Liver (tissue), 3 donors: Measurements from ENCODE around the gene PARP12.

Source experiments
- ATF3 ChIP-seq: IDR thresholded peaks from 2 replicates; pipeline ENCODE4 v1.6.1; 2016; ENCODE audit warnings: antibody characterized with exemption
- CTCF ChIP-seq: fragments of 150-350 bp; IDR thresholded peaks from 2 replicates; pipeline ENCODE4 v1.5.1; 2017; ENCODE audit warnings: improper control_type of control experiment, low read depth, low read length; ENCODE audit not compliant: missing input control
- EGR1 ChIP-seq, 2 donors: IDR thresholded peaks; 2 replicates each; pipeline ENCODE4 v1.6.1; 2016 to 2018; ENCODE audit warnings: antibody characterized with exemption in 2 of 2, low read depth in 2 of 2
- HNF4A ChIP-seq, 2 donors: conservative IDR thresholded peaks; 2 replicates each; pipeline ENCODE4 v1.6.1; 2016; ENCODE audit warnings: antibody characterized with exemption in 2 of 2, mild to moderate bottlenecking in 2 of 2
- JUND ChIP-seq, 2 donors: IDR thresholded peaks; 2 replicates each; pipeline ENCODE4 v1.6.1; 2016; ENCODE audit warnings: antibody characterized with exemption in 2 of 2
- MAX ChIP-seq: IDR thresholded peaks from 2 replicates; pipeline ENCODE4 v1.6.1; 2016; ENCODE audit warnings: antibody characterized with exemption
- RAD21 ChIP-seq, 2 donors: IDR thresholded peaks; 2 replicates each; pipeline ENCODE4 v1.6.1; 2016; ENCODE audit warnings: antibody characterized with exemption in 2 of 2, mild to moderate bottlenecking in 2 of 2
- REST ChIP-seq: IDR thresholded peaks from 2 replicates; pipeline ENCODE4 v1.6.1; 2016; ENCODE audit warnings: antibody characterized with exemption, mild to moderate bottlenecking
- SP1 ChIP-seq: IDR thresholded peaks from 2 replicates; pipeline ENCODE4 v1.6.1; 2018; ENCODE audit warnings: antibody characterized with exemption, mild to moderate bottlenecking
- TAF1 ChIP-seq: conservative IDR thresholded peaks from 2 replicates; pipeline ENCODE4 v1.6.1; 2016; ENCODE audit warnings: antibody characterized with exemption, mild to moderate bottlenecking
- YY1 ChIP-seq: IDR thresholded peaks from 2 replicates; pipeline ENCODE4 v1.6.1; 2016; ENCODE audit warnings: antibody characterized with exemption, mild to moderate bottlenecking
- ZBTB33 ChIP-seq: IDR thresholded peaks from 2 replicates; pipeline ENCODE4 v1.6.1; 2016; ENCODE audit warnings: antibody characterized with exemption
- donor health status: healthy.
- donor health status: healthy.

GRCh38 chr7:140084142-140084655 is 21.4 kb upstream of the PARP12 start:
- TF ChIP-seq SP1 (no peak), CTCF (no peak), HNF4A (conservative IDR thresholded peaks at IDR 0.05) (no peak), RAD21 (IDR thresholded peaks at IDR 0.05) (no peak), YY1 (no peak), JUND (IDR thresholded peaks at IDR 0.05) (no peak), ATF3 (no peak), TAF1 (no peak), REST (no peak), EGR1 (IDR thresholded peaks at IDR 0.05; ENCODE audit: low read depth in 2 of 2) (no peak), ZBTB33 (no peak), MAX (no peak)
